HTR-8/SVneo (cell line): ENCODE data around the gene RPS29.

ENCODE experiments used
- DNase-seq: peaks from one replicate; pipeline ENCODE4 v3.0.0; 2011; ENCODE audit warnings: low spot score, mixed read lengths; ENCODE audit not compliant: insufficient read length
- FAIRE-seq: peaks from 2 replicates; lab custom pipeline; 2011; peaks lifted over from hg19 to GRCh38; lab: Jason Lieb, UNC

RPS29 gene

DNA sequence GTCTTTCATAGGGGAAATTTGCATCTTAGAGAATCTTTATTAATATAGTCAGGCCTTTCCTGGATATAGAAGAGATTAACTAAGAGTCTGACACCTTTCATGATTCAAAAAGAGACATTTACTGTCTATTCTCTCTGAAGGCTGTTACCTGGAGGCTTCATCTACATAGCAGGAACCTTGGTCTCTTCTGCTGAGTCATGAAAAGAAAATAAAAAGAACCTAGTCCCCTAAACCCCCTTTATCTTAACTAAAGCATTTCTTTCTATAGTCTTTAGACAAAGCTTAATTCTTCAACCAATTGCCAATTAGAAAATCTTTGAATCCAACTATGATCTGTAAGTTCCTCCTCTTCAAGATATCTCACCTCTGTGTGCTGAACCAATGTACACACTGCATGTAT is 33.1 kb downstream of the RPS29 start:
- DNase-seq: no peak
- no peak for FAIRE-seq

- DNase-seq (no peak), FAIRE-seq (no peak)
Observed at GRCh38 chr14:49551569-49551968, 34.6 kb downstream of the RPS29 start.

DNA sequence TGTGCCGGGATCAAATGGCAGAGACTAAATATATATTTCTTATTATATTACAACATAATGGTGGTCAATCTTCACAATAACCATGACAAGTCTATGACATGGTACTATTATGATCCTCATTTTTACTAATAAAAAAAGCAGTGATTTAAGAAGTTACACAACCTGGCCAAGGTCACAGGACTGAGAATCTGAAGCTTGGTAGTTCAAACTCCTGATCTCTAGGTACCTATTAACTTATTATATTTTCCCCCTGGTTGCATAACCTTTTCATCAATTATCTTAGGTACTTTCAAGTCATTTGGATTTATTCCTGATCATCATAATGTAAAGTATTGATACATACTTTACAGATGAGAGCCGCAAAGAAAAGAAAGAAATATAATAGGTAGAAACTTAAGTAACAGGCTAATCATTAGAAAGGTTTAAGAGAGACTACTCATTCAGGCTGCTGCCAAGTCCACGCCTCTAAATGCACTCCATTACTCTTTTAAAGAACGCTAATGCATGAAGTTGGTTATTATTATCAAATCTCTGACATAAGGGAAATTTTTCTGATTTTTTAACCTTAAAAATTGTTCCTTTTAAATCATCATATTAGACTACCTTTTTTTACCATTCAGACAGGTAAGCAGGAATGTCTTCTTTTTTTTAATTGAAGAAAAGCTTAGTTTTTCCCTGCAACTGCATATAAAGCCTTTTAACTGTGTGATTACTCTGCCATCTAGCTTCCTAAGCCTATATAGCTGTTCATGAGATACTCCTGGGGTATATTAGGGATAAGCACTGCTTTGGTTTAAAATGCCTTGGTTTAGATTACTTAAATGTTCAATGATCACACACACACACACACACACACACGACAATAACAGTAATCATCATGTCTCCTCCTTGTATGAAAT is 35.6 kb downstream of the RPS29 start:
- FAIRE-seq (no peak), DNase-seq (peak; percentile 27)

DNA sequence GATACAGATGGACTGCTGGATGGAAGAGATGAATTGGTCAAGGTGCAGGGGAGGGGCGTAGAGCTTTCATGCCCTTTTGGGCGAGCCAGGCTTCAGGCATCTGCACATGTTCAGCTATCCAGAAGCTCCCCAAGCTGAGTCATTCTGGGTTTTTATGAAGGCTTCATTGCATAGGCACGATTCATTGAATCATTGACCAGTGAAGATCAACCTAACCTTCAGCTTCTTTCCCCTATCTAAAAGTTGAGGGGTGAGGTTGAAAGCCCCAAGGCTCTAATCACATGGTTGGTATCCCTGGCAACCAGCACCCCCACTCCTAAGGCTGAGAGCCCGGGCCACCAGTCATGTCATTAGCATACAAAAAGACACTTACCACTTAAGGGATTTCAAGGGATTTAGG is 36.3 kb downstream of the RPS29 start:
- FAIRE-seq: no peak

GRCh38 chr14:49549446-49549845 is 36.7 kb downstream of the RPS29 start:
- DNase-seq (no peak), FAIRE-seq (no peak)

More for the DNA sequence above, 36.3 kb downstream of the RPS29 start:
- DNase-seq: no peak

DNA sequence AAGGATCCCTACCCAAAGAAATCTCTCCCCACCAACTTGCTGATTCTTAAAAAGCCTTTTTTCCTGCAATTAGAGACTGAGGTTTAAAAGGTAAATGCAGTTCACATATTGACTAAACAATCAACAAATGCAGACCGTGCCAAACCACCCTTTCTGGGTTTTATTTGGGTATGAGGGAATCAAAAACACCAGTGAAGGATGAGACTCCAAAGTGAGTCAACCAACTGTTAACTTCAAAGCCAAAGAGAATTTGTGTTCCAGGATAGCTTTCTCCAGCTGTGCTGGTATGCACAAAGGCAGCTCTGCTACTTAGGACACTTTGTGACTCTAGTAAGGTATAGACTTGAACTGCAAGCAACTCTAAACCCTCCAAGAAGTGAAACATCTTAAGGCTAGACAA is 39.4 kb downstream of the RPS29 start:
- DNase-seq: no peak
- no peak for FAIRE-seq

DNA sequence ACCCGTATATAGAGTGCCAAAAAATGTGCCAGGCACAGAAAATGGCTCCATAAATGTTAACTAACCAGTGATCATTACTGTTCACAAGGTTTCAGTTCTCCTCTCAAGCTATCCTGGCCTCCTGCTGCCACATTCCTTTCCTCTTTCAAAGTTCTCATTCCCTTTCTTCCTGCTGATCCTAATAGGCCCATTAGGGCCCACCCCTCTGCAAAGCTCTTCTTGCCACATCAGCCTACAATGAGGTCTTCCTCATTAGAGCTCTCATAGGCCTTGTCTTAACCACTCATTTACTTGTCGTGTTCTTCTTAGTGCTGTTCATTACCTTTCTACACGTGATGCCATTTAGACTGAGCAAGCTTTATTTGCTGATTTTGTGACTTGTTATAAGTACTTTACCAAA is 40.5 kb downstream of the RPS29 start:
- DNase-seq (no peak), FAIRE-seq (no peak)

- no peak for FAIRE-seq
- DNase-seq: no peak
Observed at GRCh38 chr14:49545071-49545470, 41.1 kb downstream of the RPS29 start.

GRCh38 chr14:49541049-49541448 is 45.1 kb downstream of the RPS29 start:
- DNase-seq: no peak
- FAIRE-seq: no peak

- no peak for FAIRE-seq
- DNase-seq: no peak
Observed at GRCh38 chr14:49538852-49539251, 47.3 kb downstream of the RPS29 start.
